CD14-positive monocyte (primary cell): Measurements from ENCODE around the gene ASTN2. TPM values are rescaled to one million over a fixed set of nuclear protein-coding genes. Genes with fewer than 3 reads are reported as not detected.

ENCODE experiments used
- DNase-seq, 3 donors: peaks; one replicate each; pipeline ENCODE4 v3.0.0-alpha.2; 2011 to 2022
- H2AFZ ChIP-seq: 2 replicates; pipeline ENCODE4 v1.6.0; 2012; ENCODE audit warnings: mild to moderate bottlenecking, low read depth, low read length, inconsistent platforms; ENCODE audit not compliant: insufficient read depth, poor library complexity, severe bottlenecking
- H3K27ac ChIP-seq, 2 donors: 1 replicate in 1 of 2; 2 replicates in 1 of 2; pipeline ENCODE4 v1.5.1; 2012 to 2013; ENCODE audit warnings: low read length in 2 of 2, control low read depth in 1 of 2, inconsistent platforms in 1 of 2, low read depth in 1 of 2, mild to moderate bottlenecking in 1 of 2
- H3K27me3 ChIP-seq, 2 donors: one replicate each; pipeline versions ENCODE4 v1.6.0 to v1.6.1; 2011 to 2013; ENCODE audit warnings: low read length in 2 of 2; ENCODE audit not compliant: control insufficient read depth in 2 of 2, insufficient read depth in 2 of 2
- H3K36me3 ChIP-seq, 2 donors: replicated peaks in 1 of 2; 1 replicate in 1 of 2; 2 replicates in 1 of 2; pipeline versions ENCODE4 v1.5.1 to v1.6.1; 2012 to 2013; ENCODE audit warnings: low read length in 2 of 2, control low read depth in 1 of 2, inconsistent platforms in 1 of 2, mild to moderate bottlenecking in 1 of 2; ENCODE audit not compliant: insufficient read depth in 2 of 2, control insufficient read depth in 1 of 2
- H3K4me1 ChIP-seq, 2 donors: 1 replicate in 1 of 2; 2 replicates in 1 of 2; pipeline versions ENCODE4 v1.5.1 to v1.6.1; 2012 to 2013; ENCODE audit warnings: low read length in 2 of 2, control low read depth in 1 of 2, inconsistent platforms in 1 of 2, mild to moderate bottlenecking in 1 of 2, moderate library complexity in 1 of 2; ENCODE audit not compliant: insufficient read depth in 2 of 2, control insufficient read depth in 1 of 2
- H3K4me2 ChIP-seq: replicated peaks from 2 replicates; pipeline ENCODE3; 2012; ENCODE audit warnings: low read length, moderate library complexity, mild to moderate bottlenecking; ENCODE audit not compliant: poor library complexity, severe bottlenecking; ENCODE audit errors: extremely low read depth
- H3K4me3 ChIP-seq, 3 experiments: fragments of 200-600 bp in 1 of 3; sonication (generic) in 1 of 3; replicated peaks in 1 of 3; 1 replicate in 2 of 3; 2 replicates in 1 of 3; pipeline ENCODE4 v1.5.1; 2011 to 2013; ENCODE audit warnings: low read length in 3 of 3, mild to moderate bottlenecking in 3 of 3, control low read depth in 2 of 3, low read depth in 2 of 3, inconsistent platforms in 1 of 3, moderate library complexity in 1 of 3
- H3K79me2 ChIP-seq: 2 replicates; pipeline ENCODE4 v1.6.0; 2012; ENCODE audit warnings: mild to moderate bottlenecking, control low read depth, inconsistent platforms, low read length, moderate library complexity; ENCODE audit not compliant: insufficient read depth
- H3K9ac ChIP-seq: 2 replicates; pipeline ENCODE4 v1.6.0; 2017; ENCODE audit warnings: low read length, mild to moderate bottlenecking; ENCODE audit not compliant: insufficient read depth, poor library complexity, severe bottlenecking
- H3K9me3 ChIP-seq, 2 donors: replicated peaks in 1 of 2; 1 replicate in 1 of 2; 2 replicates in 1 of 2; pipeline versions ENCODE4 v1.5.1 to v1.6.1; 2012 to 2013; ENCODE audit warnings: low read length in 2 of 2, control low read depth in 1 of 2; ENCODE audit not compliant: control insufficient read depth in 1 of 2, insufficient read depth in 1 of 2
- H4K20me1 ChIP-seq: 2 replicates; pipeline ENCODE4 v1.6.0; 2012; ENCODE audit warnings: mild to moderate bottlenecking, low read length, control low read depth, moderate library complexity; ENCODE audit not compliant: insufficient read depth
- H3K27ac Mint-ChIP-seq, 7 donors: one replicate each; pipeline ENCODE4 v1.8.0; 2020; ENCODE audit warnings: mild to moderate bottlenecking in 7 of 7, mixed read lengths in 7 of 7, moderate library complexity in 6 of 7, inconsistent platforms in 2 of 7
- H3K27me3 Mint-ChIP-seq, 3 donors: one replicate each; pipeline ENCODE4 v1.8.0; 2021 to 2022; ENCODE audit warnings: low read depth in 3 of 3, mild to moderate bottlenecking in 3 of 3, mixed read lengths in 3 of 3, moderate library complexity in 3 of 3, inconsistent platforms in 1 of 3
- H3K36me3 Mint-ChIP-seq, 2 donors: one replicate each; pipeline ENCODE4 v1.8.0; 2020; ENCODE audit warnings: mixed read lengths in 2 of 2, inconsistent platforms in 1 of 2, mild to moderate bottlenecking in 1 of 2
- H3K4me1 Mint-ChIP-seq: one replicate; pipeline ENCODE4 v1.8.0; 2020; ENCODE audit warnings: mild to moderate bottlenecking, mixed read lengths
- H3K4me3 Mint-ChIP-seq, 2 donors: one replicate each; pipeline ENCODE4 v1.8.0; 2020; ENCODE audit warnings: mild to moderate bottlenecking in 2 of 2, mixed read lengths in 2 of 2, moderate library complexity in 1 of 2
- H3K9me3 Mint-ChIP-seq, 7 donors: one replicate each; pipeline ENCODE4 v1.8.0; 2020 to 2022; ENCODE audit warnings: mixed read lengths in 7 of 7, mild to moderate bottlenecking in 6 of 7, moderate library complexity in 6 of 7, inconsistent platforms in 2 of 7
- WGBS: methylation state at CpG from one replicate; pipeline ENCODE4 v1.1.5; 2013; ENCODE audit warnings: missing lambda C conversion rate; ENCODE audit not compliant: insufficient coverage; 5-methylcytosine and 5-hydroxymethylcytosine counted together
- intact Hi-C, 2 donors: fragments of 100-400 bp; cut with micrococcal nuclease; formaldehyde crosslinking; loops; one replicate each; pipeline versions ENCODE4 v1.15.0 to v1.15.1; 2023
- polyA plus RNA-seq, 3 donors: library from polyadenylated mRNA; depleted of rRNA in 1 of 3; unstranded in 2 of 3; stranded (reverse) in 1 of 3; fragments of 300-500 nt in 2 of 3; fragments of >200 nt in 1 of 3; fragmentation: Illumina TruSeq in 2 of 3; gene quantifications; 1 replicate in 2 of 3; 2 replicates in 1 of 3; pipeline ENCODE4 v1.2.3, GENCODE V29; 2012 to 2021
- TF ChIP-seq, protein P1 (sequence below): fragments of 200-600 bp; IDR thresholded peaks from one replicate; pipeline ENCODE4 v1.8.0; 2022; ENCODE audit warnings: antibody characterized with exemption, mild to moderate bottlenecking

The ASTN2 gene
- polyA plus RNA-seq, 3 donors: not detected

- H3K4me1 ChIP-seq: no peaks in the 10 kb centered on the region
- Mint-ChIP-seq H3K9me3 (no peaks in the 10 kb centered on the region), H3K36me3 (no peaks in the 10 kb centered on the region), H3K27me3 (peaks cover 0 to 4% (median 0%) of the 10 kb centered on the region in 3 donors), H3K27ac (no peak overlapping the region), H3K4me3 (no peak overlapping the region), H3K4me1 (peaks cover 11% of the 10 kb centered on the region)
- H2AFZ ChIP-seq: no peak overlapping the region
- H3K36me3 ChIP-seq: no peaks in the 10 kb centered on the region
- H4K20me1 ChIP-seq: no peaks in the 10 kb centered on the region
- H3K4me2 ChIP-seq: no peak overlapping the region
- no peaks in the 10 kb centered on the region for H3K79me2 ChIP-seq
- no peak overlapping the region for H3K9ac ChIP-seq
- no peak for DNase-seq
- intact Hi-C loops: no loop called here
- WGBS: 8% methylated on average over 3 of the region's 3 CpGs
- H3K9me3 ChIP-seq: no peaks in the 10 kb centered on the region
- H3K4me3 ChIP-seq: no peak overlapping the region
- TF ChIP-seq, protein P1, sequence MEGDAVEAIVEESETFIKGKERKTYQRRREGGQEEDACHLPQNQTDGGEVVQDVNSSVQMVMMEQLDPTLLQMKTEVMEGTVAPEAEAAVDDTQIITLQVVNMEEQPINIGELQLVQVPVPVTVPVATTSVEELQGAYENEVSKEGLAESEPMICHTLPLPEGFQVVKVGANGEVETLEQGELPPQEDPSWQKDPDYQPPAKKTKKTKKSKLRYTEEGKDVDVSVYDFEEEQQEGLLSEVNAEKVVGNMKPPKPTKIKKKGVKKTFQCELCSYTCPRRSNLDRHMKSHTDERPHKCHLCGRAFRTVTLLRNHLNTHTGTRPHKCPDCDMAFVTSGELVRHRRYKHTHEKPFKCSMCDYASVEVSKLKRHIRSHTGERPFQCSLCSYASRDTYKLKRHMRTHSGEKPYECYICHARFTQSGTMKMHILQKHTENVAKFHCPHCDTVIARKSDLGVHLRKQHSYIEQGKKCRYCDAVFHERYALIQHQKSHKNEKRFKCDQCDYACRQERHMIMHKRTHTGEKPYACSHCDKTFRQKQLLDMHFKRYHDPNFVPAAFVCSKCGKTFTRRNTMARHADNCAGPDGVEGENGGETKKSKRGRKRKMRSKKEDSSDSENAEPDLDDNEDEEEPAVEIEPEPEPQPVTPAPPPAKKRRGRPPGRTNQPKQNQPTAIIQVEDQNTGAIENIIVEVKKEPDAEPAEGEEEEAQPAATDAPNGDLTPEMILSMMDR: no peak
- no peaks in the 10 kb centered on the region for H3K27me3 ChIP-seq
- no peak overlapping the region for H3K27ac ChIP-seq
Observed at GRCh38 chr9:116448431-116448830, 966.4 kb downstream of the ASTN2 start.

GRCh38 chr9:116447934-116448333, 966.9 kb downstream of the ASTN2 start:
- peaks cover 11% of the 10 kb centered on the region for H3K4me1 Mint-ChIP-seq
- H3K27me3 Mint-ChIP-seq: peaks cover 0 to 4% (median 0%) of the 10 kb centered on the region in 3 donors
- Histone ChIP-seq H3K4me3 (no peak overlapping the region), H3K27ac (no peak overlapping the region), H2AFZ (no peak overlapping the region), H3K4me2 (no peak overlapping the region), H3K79me2 (no peaks in the 10 kb centered on the region), H4K20me1 (no peaks in the 10 kb centered on the region), H3K4me1 (no peaks in the 10 kb centered on the region), H3K36me3 (no peaks in the 10 kb centered on the region), H3K9ac (no peak overlapping the region), H3K27me3 (no peaks in the 10 kb centered on the region), H3K9me3 (no peaks in the 10 kb centered on the region)
- intact Hi-C loops: no loop called here
- no peak overlapping the region for H3K27ac Mint-ChIP-seq
- H3K36me3 Mint-ChIP-seq: no peaks in the 10 kb centered on the region
- DNase-seq: no peak
- H3K4me3 Mint-ChIP-seq: no peak overlapping the region
- 0% methylated on average over 3 of the region's 6 CpGs for WGBS
- TF ChIP-seq, protein P1: no peak
- no peaks in the 10 kb centered on the region for H3K9me3 Mint-ChIP-seq
